Hepatocyte (in vitro differentiated cells): Measurements from ENCODE around the gene OR6J1. TPM values are rescaled to one million over a fixed set of nuclear protein-coding genes. Genes with fewer than 3 reads are reported as not detected.
"Not testable (repeated sequence)": the region's sequence is repeated elsewhere in the genome, so short reads cannot be mapped to it uniquely, and the experiment has no call there.

Experiments used
- DNase-seq: peaks from one replicate; pipeline ENCODE4 v3.0.0-alpha.2; 2016; ENCODE audit warnings: low spot score
- H2AFZ ChIP-seq: fragments of 200-600 bp; sonication (generic); 2 replicates; pipeline ENCODE4 v1.6.0; 2016; ENCODE audit warnings: antibody characterized with exemption, mild to moderate bottlenecking
- H3K27ac ChIP-seq: fragments of 200-600 bp; sonication (generic); 2 replicates; pipeline ENCODE4 v1.5.1; 2016; ENCODE audit warnings: mild to moderate bottlenecking
- H3K27me3 ChIP-seq: fragments of 200-600 bp; sonication (generic); 2 replicates; pipeline ENCODE4 v1.6.1; 2016
- H3K36me3 ChIP-seq: fragments of 200-600 bp; sonication (generic); replicated peaks from 2 replicates; pipeline ENCODE4 v1.5.1; 2016; ENCODE audit warnings: low read depth; ENCODE audit not compliant: insufficient read depth
- H3K4me1 ChIP-seq: fragments of 200-600 bp; sonication (generic); 2 replicates; pipeline ENCODE4 v1.5.1; 2016; ENCODE audit warnings: mild to moderate bottlenecking, moderate library complexity; ENCODE audit not compliant: insufficient read depth
- H3K4me2 ChIP-seq: fragments of 200-600 bp; sonication (generic); 2 replicates; pipeline ENCODE4 v1.6.0; 2016
- H3K4me3 ChIP-seq: fragments of 200-600 bp; sonication (generic); 2 replicates; pipeline ENCODE4 v1.5.1; 2016; ENCODE audit warnings: mild to moderate bottlenecking
- H3K79me2 ChIP-seq: fragments of 200-600 bp; sonication (generic); 2 replicates; pipeline ENCODE4 v1.6.0; 2017; ENCODE audit warnings: mild to moderate bottlenecking
- H3K9me2 ChIP-seq: fragments of 200-600 bp; sonication (generic); replicated peaks from 2 replicates; pipeline ENCODE4 v1.6.0; 2017; ENCODE audit warnings: mild to moderate bottlenecking; ENCODE audit not compliant: insufficient read depth
- H3K9me3 ChIP-seq: fragments of 200-600 bp; sonication (generic); 2 replicates; pipeline ENCODE4 v1.5.1; 2016; ENCODE audit warnings: low read depth, mild to moderate bottlenecking
- H4K20me1 ChIP-seq: fragments of 200-600 bp; sonication (generic); 2 replicates; pipeline ENCODE4 v1.6.0; 2016; ENCODE audit warnings: mild to moderate bottlenecking; ENCODE audit not compliant: insufficient read depth, poor library complexity, severe bottlenecking
- EZH2 ChIP-seq: fragments of 200-600 bp; sonication (generic); IDR thresholded peaks from 2 replicates; pipeline ENCODE4 v1.6.1; 2016; ENCODE audit warnings: antibody characterized with exemption, mild to moderate bottlenecking, borderline replicate concordance
- EZH2phosphoT487 ChIP-seq: fragments of 200-600 bp; sonication (generic); IDR thresholded peaks from one replicate; pipeline ENCODE4 v1.6.1; 2018; ENCODE audit warnings: antibody characterized with exemption, mild to moderate bottlenecking, low read depth, moderate library complexity; ENCODE audit not compliant: unreplicated experiment, severe bottlenecking
- WGBS: methylation state at CpG from one replicate; pipeline ENCODE4 v1.1.6; 2016; ENCODE audit warnings: low lambda C conversion rate; ENCODE audit errors: missing lambda C conversion rate; 5-methylcytosine and 5-hydroxymethylcytosine counted together
- polyA plus RNA-seq: library from polyadenylated mRNA; unstranded; fragments of >200 nt; fragmentation: Nextera tagmentation; extraction: Ambion mirVana; gene quantifications from 2 replicates; pipeline ENCODE4 v1.2.1, GENCODE V29; 2016
- total RNA-seq: library from RNA; depleted of rRNA; stranded (reverse); fragments of >200 nt; gene quantifications from 2 replicates; pipeline ENCODE4 v1.2.3, GENCODE V29; 2014
- TF ChIP-seq, protein P1 (sequence below): fragments of 200-600 bp; sonication (generic); IDR thresholded peaks from 2 replicates; pipeline ENCODE4 v1.5.1; 2016; ENCODE audit warnings: antibody characterized with exemption, mild to moderate bottlenecking; ENCODE audit not compliant: poor library complexity

The OR6J1 gene
- total and polyA plus RNA-seq, 2 experiments from 2014 or later = 0.03 TPM; not detected in 1

DNA sequence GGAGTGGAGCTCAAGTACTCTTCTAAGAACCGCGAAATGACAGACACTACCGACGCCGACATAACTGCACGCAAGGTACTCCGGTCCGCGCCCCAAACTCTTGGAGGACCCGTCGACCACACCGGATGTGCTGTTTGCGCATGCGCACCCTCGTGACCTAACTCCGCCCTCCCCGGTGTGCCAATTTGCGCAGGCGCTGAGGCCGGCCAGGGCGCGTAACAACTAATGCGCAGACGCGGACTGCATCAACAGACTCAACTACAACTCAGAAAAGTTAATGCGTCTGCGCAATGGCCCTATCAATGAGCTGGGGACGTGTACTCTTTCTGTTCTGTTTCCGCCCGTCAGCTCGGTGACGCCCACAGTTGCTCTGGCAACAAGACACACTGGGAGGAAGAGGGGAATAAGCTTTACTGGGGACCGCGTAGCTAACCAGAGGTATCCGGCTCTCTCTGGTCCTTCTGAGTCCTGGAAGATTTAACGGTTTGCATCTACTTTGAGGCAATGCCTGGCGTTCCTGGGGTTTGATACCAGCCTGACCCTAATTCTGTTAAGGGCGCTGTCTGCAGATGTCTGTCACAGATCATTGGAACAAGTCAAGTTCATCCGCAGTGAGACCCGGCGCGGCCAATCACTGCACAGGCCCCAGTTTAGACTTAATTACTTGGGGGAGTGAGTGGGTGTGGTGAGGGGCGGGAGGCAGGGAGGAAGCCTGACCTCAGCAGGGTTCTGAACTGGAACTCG, 54.9 kb downstream of the OR6J1 start, which contains the start of gene DAD1:
DAD1 (minus strand) TSS at position 129 of the 744 bp plus-strand sequence; CDS start at position 62, 67 bp downstream.
- Histone ChIP-seq H3K27me3 (no peaks in the 10 kb centered on the region), H3K36me3 (no peaks in the 10 kb centered on the region), H3K4me1 (peaks cover 5% of the 10 kb centered on the region), H3K27ac (peak within 1 kb of the TSS; percentile 90), H2AFZ (peak within 1 kb of the TSS; percentile 49), H3K4me3 (peak within 1 kb of the TSS; percentile 47), H3K9me3 (no peaks in the 10 kb centered on the region), H3K4me2 (peak within 1 kb of the TSS; percentile 83), H4K20me1 (no peaks in the 10 kb centered on the region), H3K9me2 (no peaks in the 10 kb centered on the region), H3K79me2 (peaks cover 45% of the 10 kb centered on the region)
- DNase-seq = peak; percentile 100
- WGBS = under 1% methylated on average over 44 of the region's 44 CpGs
- TF ChIP-seq, protein P1, sequence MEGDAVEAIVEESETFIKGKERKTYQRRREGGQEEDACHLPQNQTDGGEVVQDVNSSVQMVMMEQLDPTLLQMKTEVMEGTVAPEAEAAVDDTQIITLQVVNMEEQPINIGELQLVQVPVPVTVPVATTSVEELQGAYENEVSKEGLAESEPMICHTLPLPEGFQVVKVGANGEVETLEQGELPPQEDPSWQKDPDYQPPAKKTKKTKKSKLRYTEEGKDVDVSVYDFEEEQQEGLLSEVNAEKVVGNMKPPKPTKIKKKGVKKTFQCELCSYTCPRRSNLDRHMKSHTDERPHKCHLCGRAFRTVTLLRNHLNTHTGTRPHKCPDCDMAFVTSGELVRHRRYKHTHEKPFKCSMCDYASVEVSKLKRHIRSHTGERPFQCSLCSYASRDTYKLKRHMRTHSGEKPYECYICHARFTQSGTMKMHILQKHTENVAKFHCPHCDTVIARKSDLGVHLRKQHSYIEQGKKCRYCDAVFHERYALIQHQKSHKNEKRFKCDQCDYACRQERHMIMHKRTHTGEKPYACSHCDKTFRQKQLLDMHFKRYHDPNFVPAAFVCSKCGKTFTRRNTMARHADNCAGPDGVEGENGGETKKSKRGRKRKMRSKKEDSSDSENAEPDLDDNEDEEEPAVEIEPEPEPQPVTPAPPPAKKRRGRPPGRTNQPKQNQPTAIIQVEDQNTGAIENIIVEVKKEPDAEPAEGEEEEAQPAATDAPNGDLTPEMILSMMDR = no peak
- no peak for TF ChIP-seq EZH2phosphoT487
- no peak for TF ChIP-seq EZH2

DNA sequence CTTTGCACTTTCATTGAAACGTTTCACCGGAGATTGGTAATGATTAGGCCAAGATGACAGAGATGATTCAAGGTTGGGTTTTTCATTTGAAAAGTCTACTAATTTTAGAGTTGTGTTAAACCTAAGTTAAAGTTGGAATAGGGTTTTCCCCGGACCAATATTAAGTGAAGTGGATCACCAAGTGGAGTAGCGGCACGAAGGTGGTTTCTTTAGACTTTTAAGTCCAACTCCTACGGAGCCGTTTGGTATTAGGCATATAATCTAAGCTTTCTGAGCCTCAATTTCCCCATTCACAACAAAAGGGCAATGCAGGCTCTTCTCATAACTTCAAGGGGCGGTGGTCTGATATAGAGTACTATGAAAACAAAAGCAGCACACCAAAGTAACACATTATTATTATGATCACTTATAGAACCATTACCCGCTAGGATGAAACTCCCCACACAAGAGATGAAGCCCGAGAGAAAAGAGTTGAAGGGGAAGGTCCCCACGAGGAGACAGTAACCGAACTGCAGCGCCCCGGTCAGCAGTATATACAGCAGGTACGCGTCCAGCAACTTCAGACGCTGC, 55.5 kb downstream of the OR6J1 start:
- H3K4me3 ChIP-seq = peak overlapping the region; percentile 47
- peak overlapping the region; percentile 83 for H3K4me2 ChIP-seq
- no peaks in the 10 kb centered on the region for H3K36me3 ChIP-seq
- H3K4me1 ChIP-seq = peaks cover 5% of the 10 kb centered on the region
- DNase-seq = no peak
- no peaks in the 10 kb centered on the region for H4K20me1 ChIP-seq
- peak overlapping the region; percentile 82 for H3K27ac ChIP-seq
- TF ChIP-seq EZH2phosphoT487 (no peak), EZH2 (no peak)
- TF ChIP-seq, protein P1 = no peak
- peaks cover 51% of the 10 kb centered on the region for H3K79me2 ChIP-seq
- H2AFZ ChIP-seq = peak overlapping the region; percentile 4
- no peaks in the 10 kb centered on the region for H3K27me3 ChIP-seq
- no peaks in the 10 kb centered on the region for H3K9me2 ChIP-seq
- 5% methylated on average over 17 of the region's 17 CpGs for whole genome bisulfite sequencing
- no peaks in the 10 kb centered on the region for H3K9me3 ChIP-seq

DNA sequence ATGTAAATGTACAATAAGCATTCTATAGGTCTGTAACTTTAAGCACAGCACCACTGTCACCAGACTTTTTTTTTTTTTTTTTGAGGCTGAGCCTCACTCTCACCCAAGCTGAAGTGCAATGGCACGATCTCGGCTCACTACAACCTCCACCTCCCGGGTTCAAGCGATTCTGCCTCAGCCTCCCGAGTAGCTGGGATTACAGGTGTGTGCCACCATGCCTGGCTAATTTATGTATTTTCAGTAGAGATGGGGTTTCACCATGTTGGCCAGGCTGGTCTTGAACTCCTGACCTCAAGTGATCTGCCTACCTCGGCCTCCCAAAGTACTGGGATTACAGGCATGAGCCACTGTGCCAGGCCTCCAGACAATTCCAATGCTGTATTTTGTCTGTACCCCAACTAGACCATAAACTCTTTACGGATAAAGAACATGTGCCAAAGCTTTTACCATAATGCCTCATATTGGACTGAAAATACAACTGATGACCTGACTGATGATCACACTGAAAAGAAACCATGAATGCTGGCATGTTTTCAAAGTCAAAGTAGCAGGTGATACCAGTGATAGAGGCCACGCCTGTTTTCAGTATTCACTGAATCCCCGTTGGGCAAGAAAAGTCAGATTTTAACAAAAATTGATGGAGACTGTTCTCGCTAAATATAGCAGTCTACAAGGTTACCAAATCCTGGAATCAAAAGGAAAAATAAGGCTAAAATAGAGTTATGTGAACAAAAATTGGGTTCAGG, 56.3 kb downstream of the OR6J1 start:
- H3K9me3 ChIP-seq, DNase-seq, H4K20me1 ChIP-seq, H3K9me2 ChIP-seq, H2AFZ ChIP-seq, H3K4me1 ChIP-seq, H3K27me3 ChIP-seq, H3K36me3 ChIP-seq: not testable (repeated sequence)
- 90% methylated on average over 10 of the region's 10 CpGs for WGBS
- H3K4me2 ChIP-seq = peak overlapping the region; percentile 83
- peak overlapping the region; percentile 82 for H3K27ac ChIP-seq
- H3K79me2 ChIP-seq = peaks cover 59% of the 10 kb centered on the region
- peak overlapping the region; percentile 47 for H3K4me3 ChIP-seq

DNA sequence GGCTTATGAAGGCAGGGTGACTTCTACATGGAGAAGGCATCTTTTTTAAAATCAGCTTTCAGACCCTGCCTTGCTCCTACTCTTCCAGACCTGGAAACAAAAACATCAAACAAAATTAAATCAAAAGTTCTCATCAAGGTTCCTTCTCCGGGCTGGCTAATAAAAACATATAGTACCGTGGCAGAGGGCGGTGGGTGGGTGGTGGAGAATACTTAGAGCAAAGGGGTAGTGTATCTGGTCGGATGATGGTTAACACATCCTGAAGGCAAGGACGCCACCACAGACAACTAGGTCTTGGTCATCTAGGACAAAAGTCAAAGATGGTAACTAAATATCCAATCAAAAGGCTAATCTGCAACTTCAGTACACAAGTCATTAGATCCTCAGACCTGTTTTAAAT, 56.9 kb downstream of the OR6J1 start:
- no peaks in the 10 kb centered on the region for H3K9me3 ChIP-seq
- 97% methylated on average over 5 of the region's 5 CpGs for WGBS
- no peaks in the 10 kb centered on the region for H3K36me3 ChIP-seq
- H3K27ac ChIP-seq = no peak overlapping the region
- no peaks in the 10 kb centered on the region for H3K27me3 ChIP-seq
- peak overlapping the region; percentile 83 for H3K4me2 ChIP-seq
- no peak overlapping the region for H3K4me3 ChIP-seq
- peaks cover 5% of the 10 kb centered on the region for H3K4me1 ChIP-seq
- H3K79me2 ChIP-seq = peaks cover 64% of the 10 kb centered on the region
- H2AFZ ChIP-seq = no peak overlapping the region
- H3K9me2 ChIP-seq = no peaks in the 10 kb centered on the region
- H4K20me1 ChIP-seq = no peaks in the 10 kb centered on the region
- TF ChIP-seq, protein P1 = no peak
- no peak for TF ChIP-seq EZH2
- no peak for DNase-seq
